Measurements from ENCODE around the gene MEF2B.

MEF2B gene

GRCh38 chr19:19170053-19170872 lies at the start of gene MEF2B:
Gene MEF2B (minus strand): TSS chr19:19170263. CDS start chr19:19150735, 19,528 bp downstream.
- H3K79me2 ChIP-seq (ENCODE audit: insufficient read depth, low read length): peaks cover 48% of the 10 kb centered on the region

GRCh38 chr19:19218911-19219310 lies 48.8 kb upstream of the MEF2B start:
- Histone ChIP-seq H3K4me3 (ENCODE audit: insufficient read depth, low read length, poor library complexity, severe bottlenecking) (no peak overlapping the region), H3K79me2 (ENCODE audit: insufficient read depth, low read length) (no peaks in the 10 kb centered on the region), H2AFZ (ENCODE audit: low read depth, low read length, severe bottlenecking) (no peak overlapping the region), H3K27me3 (ENCODE audit: low read length) (no peaks in the 10 kb centered on the region), H4K20me1 (ENCODE audit: low read depth, low read length) (no peaks in the 10 kb centered on the region), H3K9ac (ENCODE audit: low read length) (no peak overlapping the region), H3K4me2 (ENCODE audit: low read depth, low read length, poor library complexity, severe bottlenecking) (no peak overlapping the region), H3K27ac (ENCODE audit: low read depth, low read length) (no peak overlapping the region), H3K36me3 (ENCODE audit: low read length) (no peaks in the 10 kb centered on the region), H3K9me2 (replicated peaks; ENCODE audit: insufficient read depth, low read length) (no peaks in the 10 kb centered on the region), H3F3A (ENCODE audit: insufficient read depth) (no peaks in the 10 kb centered on the region), H3K9me3 (ENCODE audit: insufficient read depth, low read length) (no peaks in the 10 kb centered on the region)
- TF ChIP-seq CTCF (IDR thresholded peaks at IDR 0.05; ENCODE audit: insufficient read depth, low read length, poor library complexity, severe bottlenecking) (no peak), EZH2phosphoT487 (conservative IDR thresholded peaks at IDR 0.05; ENCODE audit: low read length) (no peak)

More at GRCh38 chr19:19170053-19170872, at the start of gene MEF2B:
- no peaks in the 10 kb centered on the region for H3K27me3 ChIP-seq (ENCODE audit: low read length)
- peak within 1 kb of the TSS; percentile 94 for H3K9ac ChIP-seq (ENCODE audit: low read length)
- peak within 1 kb of the TSS; percentile 96 for H3K4me2 ChIP-seq (ENCODE audit: low read depth, low read length, poor library complexity, severe bottlenecking)
- H3K9me3 ChIP-seq (ENCODE audit: insufficient read depth, low read length): no peaks in the 10 kb centered on the region
- H4K20me1 ChIP-seq (ENCODE audit: low read depth, low read length): no peaks in the 10 kb centered on the region
- peaks cover 57% of the 10 kb centered on the region for H3F3A ChIP-seq (ENCODE audit: insufficient read depth)
- H2AFZ ChIP-seq (ENCODE audit: low read depth, low read length, severe bottlenecking): no peak within 1 kb of the TSS
- TF ChIP-seq EZH2phosphoT487 (conservative IDR thresholded peaks at IDR 0.05; ENCODE audit: low read length) (no peak), CTCF (IDR thresholded peaks at IDR 0.05; ENCODE audit: insufficient read depth, low read length, poor library complexity, severe bottlenecking) (no peak)
- H3K4me3 ChIP-seq (ENCODE audit: insufficient read depth, low read length, poor library complexity, severe bottlenecking): peak within 1 kb of the TSS; percentile 81
- peaks cover 4% of the 10 kb centered on the region for H3K36me3 ChIP-seq (ENCODE audit: low read length)
- H3K9me2 ChIP-seq (replicated peaks; ENCODE audit: insufficient read depth, low read length): no peaks in the 10 kb centered on the region
- peak within 1 kb of the TSS; percentile 99 for H3K27ac ChIP-seq (ENCODE audit: low read depth, low read length)

GRCh38 chr19:19217099-19217498 lies 47.0 kb upstream of the MEF2B start:
- no peak overlapping the region for H2AFZ ChIP-seq (ENCODE audit: low read depth, low read length, severe bottlenecking)

More at GRCh38 chr19:19217099-19217498, 47.0 kb upstream of the MEF2B start:
- no peaks in the 10 kb centered on the region for H3F3A ChIP-seq (ENCODE audit: insufficient read depth)
- no peak overlapping the region for H3K4me2 ChIP-seq (ENCODE audit: low read depth, low read length, poor library complexity, severe bottlenecking)
- H3K27me3 ChIP-seq (ENCODE audit: low read length): no peaks in the 10 kb centered on the region
- no peak overlapping the region for H3K27ac ChIP-seq (ENCODE audit: low read depth, low read length)
- TF ChIP-seq EZH2phosphoT487 (conservative IDR thresholded peaks at IDR 0.05; ENCODE audit: low read length) (no peak), CTCF (IDR thresholded peaks at IDR 0.05; ENCODE audit: insufficient read depth, low read length, poor library complexity, severe bottlenecking) (no peak)
- H3K79me2 ChIP-seq (ENCODE audit: insufficient read depth, low read length): no peaks in the 10 kb centered on the region
- no peak overlapping the region for H3K4me3 ChIP-seq (ENCODE audit: insufficient read depth, low read length, poor library complexity, severe bottlenecking)
- no peak overlapping the region for H3K9ac ChIP-seq (ENCODE audit: low read length)
- no peaks in the 10 kb centered on the region for H4K20me1 ChIP-seq (ENCODE audit: low read depth, low read length)
- H3K9me3 ChIP-seq (ENCODE audit: insufficient read depth, low read length): no peaks in the 10 kb centered on the region
- no peaks in the 10 kb centered on the region for H3K36me3 ChIP-seq (ENCODE audit: low read length)
- no peaks in the 10 kb centered on the region for H3K9me2 ChIP-seq (replicated peaks; ENCODE audit: insufficient read depth, low read length)

All from SU-DHL-6 (cell line).